Transverse colon (tissue), 4 donors: ENCODE data around the gene DUSP9.

Experiments
- CTCF ChIP-seq, 5 experiments: fragments of 200-600 bp in 3 of 5; fragments of 450-650 bp in 2 of 5; sonication (generic) in 3 of 5; IDR thresholded peaks; 1 replicate in 2 of 5; 2 replicates in 3 of 5; pipeline ENCODE4 v1.5.1; 2016 to 2017; ENCODE audit warnings: antibody characterized with exemption in 5 of 5, inconsistent platforms in 3 of 5, mild to moderate bottlenecking in 2 of 5, moderate library complexity in 1 of 5
- POLR2AphosphoS5 ChIP-seq, 3 donors: sonication (generic); formaldehyde crosslinking; IDR thresholded peaks; one replicate each; pipeline ENCODE4 v1.6.1; 2016; ENCODE audit warnings: antibody characterized with exemption in 3 of 3

- TF ChIP-seq POLR2AphosphoS5 (IDR thresholded peaks at IDR 0.05) (no peak), CTCF (IDR thresholded peaks at IDR 0.05) (no peak)
Observed at GRCh38 chrX:153645921-153646488, 998 bp upstream of the DUSP9 start.
